Stimulated activated CD4-positive, alpha-beta T cell treated with anti-CD3 and anti-CD28 coated beads, Interleukin-4, amount 100 ng/mL, for 48 hours (primary cell): ENCODE measurements around the gene POLR1E.
"Not testable (repeated sequence)": the region's sequence is repeated elsewhere in the genome, so short reads cannot be mapped to it uniquely, and the experiment has no call there.

Experiments
- DNase-seq, 2 donors: peaks; one replicate each; pipeline ENCODE4 v3.0.0-alpha.2; 2020; ENCODE audit warnings: low read depth in 2 of 2

Gene POLR1E

GRCh38 chr9:37465249-37466036 is 20.3 kb upstream of the POLR1E start, which contains the start of gene ZBTB5:
Gene ZBTB5 (minus strand): TSS chr9:37465450. CDS start chr9:37442551, 22,899 bp downstream.
- peak; percentile 96 to 99 for DNase-seq

GRCh38 chr9:37466037-37466709 is 19.6 kb upstream of the POLR1E start:
- peak; percentile 28 to 31 for DNase-seq

GRCh38 chr9:37467530-37467929 is 18.2 kb upstream of the POLR1E start:
- DNase-seq = not testable (repeated sequence)

GRCh38 chr9:37468620-37469019 is 17.1 kb upstream of the POLR1E start:
- no peak for DNase-seq

GRCh38 chr9:37471942-37472684 is 13.6 kb upstream of the POLR1E start:
- no peak for DNase-seq

GRCh38 chr9:37473982-37474381 is 11.8 kb upstream of the POLR1E start:
- DNase-seq = not testable (repeated sequence)

GRCh38 chr9:37474438-37474837 is 11.3 kb upstream of the POLR1E start:
- no peak for DNase-seq

GRCh38 chr9:37476930-37477329 is 8.8 kb upstream of the POLR1E start:
- DNase-seq = no peak

- DNase-seq = not testable (repeated sequence)
These were observed 8.3 kb upstream of the POLR1E start for GRCh38 chr9:37477443-37477842.

- not testable (repeated sequence) for DNase-seq
These were observed 7.6 kb upstream of the POLR1E start for GRCh38 chr9:37477987-37478619.

GRCh38 chr9:37480759-37481158 is 5.0 kb upstream of the POLR1E start:
- DNase-seq = no peak

GRCh38 chr9:37486256-37486615 is 488 bp downstream of the POLR1E start:
- DNase-seq = no peak

- no peak for DNase-seq
These were observed 1.1 kb downstream of the POLR1E start for GRCh38 chr9:37486616-37487548.

GRCh38 chr9:37491939-37492338 is 6.2 kb downstream of the POLR1E start:
- DNase-seq = no peak

- no peak for DNase-seq
These were observed 9.8 kb downstream of the POLR1E start for GRCh38 chr9:37495571-37495970.

- no peak for DNase-seq
These were observed 10.3 kb downstream of the POLR1E start for GRCh38 chr9:37496020-37496419.

GRCh38 chr9:37497320-37497719 is 11.6 kb downstream of the POLR1E start:
- DNase-seq = no peak

- DNase-seq = no peak
These were observed 12.7 kb downstream of the POLR1E start for GRCh38 chr9:37498457-37498856.

- no peak for DNase-seq
These were observed 13.5 kb downstream of the POLR1E start for GRCh38 chr9:37499297-37499696.

GRCh38 chr9:37501957-37502596 is 16.3 kb downstream of the POLR1E start:
- DNase-seq = no peak
